Endothelial cell of umbilical vein (primary cell): ENCODE results near the gene RASGRF1. TPM values are rescaled to one million over a fixed set of nuclear protein-coding genes. Genes with fewer than 3 reads are reported as not detected.

Experiments used
- BruUV-seq: library from RNA; stranded (reverse); fragments of 400-500 nt; replicated peaks from 2 replicates; lab custom pipeline; 2021; lab: Mats Ljungman, UMichigan
- CTCF ChIA-PET: fragments of 300-600, 350-600 bp; sonication (Branson Sonifier 250); formaldehyde crosslinking; loops from one replicate; lab custom pipeline; 2021; ENCODE audit warnings: antibody characterized with exemption, inconsistent platforms; lab: Charles Lee
- POLR2A ChIA-PET: fragments of 300-600, 350-600 bp; sonication (Branson Sonifier 250); formaldehyde crosslinking; loops from one replicate; lab custom pipeline; 2021; ENCODE audit warnings: antibody characterized with exemption, inconsistent platforms; lab: Charles Lee
- DNase-seq: peaks from one replicate; pipeline ENCODE4 v3.0.0-alpha.2; 2011; ENCODE audit warnings: low read depth, low spot score
- FAIRE-seq: peaks from 2 replicates; lab custom pipeline; 2011; peaks lifted over from hg19 to GRCh38; lab: Jason Lieb, UNC
- H2AFZ ChIP-seq: 2 replicates; pipeline ENCODE4 v1.6.0; 2012; ENCODE audit warnings: low read depth, low read length, control low read depth, inconsistent platforms
- H3K27ac ChIP-seq: 2 replicates; pipeline ENCODE4 v1.5.1; 2011; ENCODE audit warnings: low read depth, mild to moderate bottlenecking, control low read depth, low read length, moderate library complexity; ENCODE audit not compliant: insufficient read depth
- H3K27me3 ChIP-seq, 2 experiments: 2 replicates each; pipeline versions ENCODE4 v1.6.0 to v1.6.1; 2011; ENCODE audit warnings: low read length in 2 of 2, mixed read lengths in 1 of 2; ENCODE audit not compliant: control insufficient read depth in 2 of 2, insufficient read depth in 2 of 2
- H3K36me3 ChIP-seq, 2 experiments: 2 replicates in 1 of 2; 3 replicates in 1 of 2; pipeline ENCODE4 v1.5.1; 2011; ENCODE audit warnings: low read length in 2 of 2, mild to moderate bottlenecking in 1 of 2, moderate library complexity in 1 of 2; ENCODE audit not compliant: control insufficient read depth in 2 of 2, insufficient read depth in 2 of 2; ENCODE audit errors: extremely low read depth in 1 of 2
- H3K4me1 ChIP-seq: 3 replicates; pipeline ENCODE4 v1.5.1; 2011; ENCODE audit warnings: mild to moderate bottlenecking, low read length; ENCODE audit not compliant: control insufficient read depth, insufficient read depth; ENCODE audit errors: extremely low read depth
- H3K4me2 ChIP-seq: 2 replicates; pipeline ENCODE4 v1.6.1; 2011; ENCODE audit warnings: low read length, control low read depth, mixed read lengths; ENCODE audit not compliant: insufficient read depth
- H3K4me3 ChIP-seq, 3 experiments: fragments of 200-600 bp in 1 of 3; sonication (generic), shearing (Covaris generic) in 1 of 3; replicated peaks in 1 of 3; 2 replicates each; pipeline ENCODE4 v1.5.1; 2011 to 2016; ENCODE audit warnings: control low read depth in 3 of 3, low read length in 3 of 3, mild to moderate bottlenecking in 2 of 3, inconsistent platforms in 1 of 3, low read depth in 1 of 3, moderate library complexity in 1 of 3; ENCODE audit not compliant: insufficient read depth in 1 of 3
- H3K79me2 ChIP-seq: 2 replicates; pipeline ENCODE4 v1.6.0; 2012; ENCODE audit warnings: low read length, inconsistent platforms; ENCODE audit not compliant: control insufficient read depth, insufficient read depth
- H3K9ac ChIP-seq: replicated peaks from 2 replicates; pipeline ENCODE3; 2011; ENCODE audit warnings: low read length, control low read depth; ENCODE audit not compliant: insufficient read depth; ENCODE audit errors: extremely low read depth
- H3K9me1 ChIP-seq: replicated peaks from 3 replicates; pipeline ENCODE4 v1.6.0; 2011; ENCODE audit warnings: mild to moderate bottlenecking, low read length; ENCODE audit not compliant: control insufficient read depth, insufficient read depth; ENCODE audit errors: extremely low read depth
- H3K9me3 ChIP-seq: replicated peaks from 2 replicates; pipeline ENCODE4 v1.5.1; 2012; ENCODE audit warnings: low read length, inconsistent platforms; ENCODE audit not compliant: control insufficient read depth, insufficient read depth
- H4K20me1 ChIP-seq: replicated peaks from 2 replicates; pipeline ENCODE3; 2011; ENCODE audit warnings: mild to moderate bottlenecking, low read length; ENCODE audit not compliant: control insufficient read depth, insufficient read depth; ENCODE audit errors: extremely low read depth
- CTCF ChIP-seq, 2 donors: IDR thresholded peaks; 1 replicate in 1 of 2; 2 replicates in 1 of 2; pipeline ENCODE4 v1.5.1; 2011; ENCODE audit warnings: low read length in 2 of 2, mild to moderate bottlenecking in 2 of 2, moderate library complexity in 2 of 2, control low read depth in 1 of 2, inconsistent platforms in 1 of 2, low read depth in 1 of 2; ENCODE audit not compliant: insufficient read depth in 1 of 2; ENCODE audit errors: extremely low read depth in 1 of 2
- EZH2 ChIP-seq: IDR thresholded peaks from 2 replicates; pipeline ENCODE4 v1.6.1; 2012; ENCODE audit warnings: borderline replicate concordance, low read depth, mild to moderate bottlenecking, moderate library complexity, low read length, inconsistent platforms; ENCODE audit not compliant: severe bottlenecking
- FOS ChIP-seq: IDR thresholded peaks from 2 replicates; pipeline ENCODE4 v1.6.1; 2011; ENCODE audit warnings: mild to moderate bottlenecking, low read length, moderate library complexity, borderline replicate concordance; ENCODE audit not compliant: insufficient read depth
- GATA2 ChIP-seq: IDR thresholded peaks from 2 replicates; pipeline ENCODE4 v1.7.0; 2011; ENCODE audit warnings: low read depth, mild to moderate bottlenecking, moderate library complexity, mixed read lengths, low read length; ENCODE audit not compliant: insufficient read length, insufficient read depth
- JUN ChIP-seq: IDR thresholded peaks from 2 replicates; pipeline ENCODE4 v1.6.1; 2011; ENCODE audit warnings: borderline replicate concordance, low read depth; ENCODE audit not compliant: insufficient read length, insufficient read depth
- MAX ChIP-seq: IDR thresholded peaks from 2 replicates; pipeline ENCODE4 v1.6.1; 2011; ENCODE audit not compliant: insufficient read depth, insufficient read length
- MYC ChIP-seq: IDR thresholded peaks from one replicate; pipeline ENCODE4 v1.6.1; 2011; ENCODE audit warnings: mild to moderate bottlenecking, low read depth, low read length
- POLR2A ChIP-seq: IDR thresholded peaks from 2 replicates; pipeline ENCODE4 v1.6.1; 2012; ENCODE audit warnings: low read depth, mild to moderate bottlenecking, control low read depth, low read length
- POLR2AphosphoS5 ChIP-seq: IDR thresholded peaks from 2 replicates; pipeline ENCODE4 v1.6.1; 2012; ENCODE audit warnings: low read depth, mild to moderate bottlenecking, control low read depth, low read length, moderate library complexity; ENCODE audit not compliant: insufficient read depth
- dilution Hi-C: fragments of 300-500 bp; cut with MboI; formaldehyde crosslinking; loops from one replicate; pipeline ENCODE4 v1.15.0; 2019; ENCODE audit warnings: low sequenced_read_pairs; ENCODE audit not compliant: extremely low pct_ligation_motif_present
- intact Hi-C: fragments of 100-400 bp; cut with micrococcal nuclease; formaldehyde crosslinking; loops from one replicate; pipeline ENCODE4 v1.10.0; 2022
- polyA plus RNA-seq, 4 experiments: library from polyadenylated mRNA; depleted of rRNA in 3 of 4; stranded (reverse) in 3 of 4; unstranded in 1 of 4; fragments of >200 nt; gene quantifications; 2 replicates each; pipeline versions ENCODE4 v1.2.1 to v1.2.3, GENCODE V29; 2011 to 2012; ENCODE audit warnings: missing spikeins in 1 of 4
- total RNA-seq: library from RNA; stranded (reverse); gene quantifications from 2 replicates; pipeline ENCODE4 v1.2.3, GENCODE V29; 2021

The RASGRF1 gene
- total and polyA plus RNA-seq, 2 donors (not counting 3 experiments of a cell fraction or from before 2014, with no cell fraction given): 0.04 TPM; not detected in 1

- dilution Hi-C loops: no loop called here
- POLR2A ChIA-PET: no interaction called here
Observed at GRCh38 chr15:78923015-78923414, 167.6 kb downstream of the RASGRF1 start.

More at GRCh38 chr15:78923015-78923414, 167.6 kb downstream of the RASGRF1 start:
- no peak overlapping the region for H3K4me3 ChIP-seq
- H3K9ac ChIP-seq: no peak overlapping the region
- peaks cover 15 to 23% of the 10 kb centered on the region in 2 experiments for H3K36me3 ChIP-seq
- no peak for DNase-seq
- H2AFZ ChIP-seq: no peak overlapping the region
- intact Hi-C loops: no loop called here
- no peak for FAIRE-seq
- H3K9me3 ChIP-seq: no peaks in the 10 kb centered on the region
- no peaks in the 10 kb centered on the region for H3K4me1 ChIP-seq
- CTCF ChIA-PET: interaction anchor here (1.1 to 2.5 kb wide), 2 partner anchors 56 to 84 kb away, joined by 3 to 10 read pairs; no protein-coding TSS in a partner anchor
- H3K27ac ChIP-seq: no peak overlapping the region
- TF ChIP-seq CTCF (IDR thresholded peaks at IDR 0.05; ENCODE audit: extremely low read depth in 1 of 2, insufficient read depth in 1 of 2, low read depth in 1 of 2, low read length in 2 of 2) (no peak), JUN (no peak), MAX (no peak), GATA2 (no peak), EZH2 (no peak), FOS (no peak), POLR2AphosphoS5 (no peak), POLR2A (no peak), MYC (no peak)
- no peaks in the 10 kb centered on the region for H3K79me2 ChIP-seq
- no peaks in the 10 kb centered on the region for H4K20me1 ChIP-seq
- H3K9me1 ChIP-seq: no peaks in the 10 kb centered on the region
- BruUV-seq: no TSS peak
- H3K27me3 ChIP-seq: no peaks in the 10 kb centered on the region
- H3K4me2 ChIP-seq: no peak overlapping the region
